ENCODE measurements around the gene UBE2L6. TPM values are rescaled to one million over a fixed set of nuclear protein-coding genes. Genes with fewer than 3 reads are reported as not detected.

The UBE2L6 gene
- total RNA-seq, 2 experiments from 2014 or later, result 303 to 350 TPM

Other genes with a start within 250 kb of the UBE2L6 start
- gene TNKS1BP1, start 242.7 kb downstream of the UBE2L6 start, total RNA-seq, result 10 to 100 TPM in 1 of 2 experiments, 1 to 10 TPM in 1; 8.9 to 10.4 TPM
- 100 to 1,000 TPM; 165 to 175 TPM for gene SSRP1, start 231.8 kb downstream of the UBE2L6 start, total RNA-seq
- not detected for gene P2RX3, start 229.3 kb downstream of the UBE2L6 start, total RNA-seq
- not detected for gene PRG3, start 186.5 kb downstream of the UBE2L6 start, total RNA-seq
- gene PRG2, start 177.0 kb downstream of the UBE2L6 start, total RNA-seq, result under 1 TPM; 0.17 to 0.40 TPM
- 100 to 1,000 TPM in 1 of 2 experiments, 10 to 100 TPM in 1; 98.2 to 104 TPM for gene SLC43A3, start 140.6 kb downstream of the UBE2L6 start, total RNA-seq
- under 1 TPM in 1 of 2 experiments, not detected in 1; 0.35 TPM for gene RTN4RL2, start 107.1 kb downstream of the UBE2L6 start, total RNA-seq
- 10 to 100 TPM; 22.9 to 23.4 TPM for gene SLC43A1, start 52.0 kb downstream of the UBE2L6 start, total RNA-seq
- gene TIMM10, start 36.9 kb downstream of the UBE2L6 start, total RNA-seq, result 10 to 100 TPM; 87.3 to 97.7 TPM
- not detected for gene SMTNL1, start 30.1 kb downstream of the UBE2L6 start, total RNA-seq
- under 1 TPM in 1 of 2 experiments, not detected in 1; 0.23 TPM for gene SERPING1, start 30.0 kb upstream of the UBE2L6 start, total RNA-seq
- under 1 TPM; 0.17 to 0.19 TPM for gene YPEL4, start 82.2 kb upstream of the UBE2L6 start, total RNA-seq
- 10 to 100 TPM; 17.1 to 21.2 TPM for gene CLP1, start 90.1 kb upstream of the UBE2L6 start, total RNA-seq
- gene ZDHHC5, start 100.4 kb upstream of the UBE2L6 start, total RNA-seq, result 10 to 100 TPM; 62.9 to 65.5 TPM
- 10 to 100 TPM; 11.8 to 12.2 TPM for gene MED19, start 144.5 kb upstream of the UBE2L6 start, total RNA-seq
- gene TMX2, start 144.9 kb upstream of the UBE2L6 start, total RNA-seq, result 10 to 100 TPM; 62.9 to 74.2 TPM
- 100 to 1,000 TPM; 129 to 181 TPM for gene SELENOH, start 173.8 kb upstream of the UBE2L6 start, total RNA-seq
- gene BTBD18, start 184.1 kb upstream of the UBE2L6 start, total RNA-seq, result not detected
- 1 to 10 TPM; 5.1 TPM for gene CTNND1, start 194.1 kb upstream of the UBE2L6 start, total RNA-seq

Data from activated CD4-positive, alpha-beta T cell treated with anti-CD3 and anti-CD28 coated beads, Interleukin-2, amount 10 ng/mL, durations not matched to agents 7 days and 5 days (primary cell).